H9 (cell line): ENCODE data around the gene EPB41L4B. TPM values are rescaled to one million over a fixed set of nuclear protein-coding genes. Genes with fewer than 3 reads are reported as not detected.

Experiments
- DNase-seq: peaks from one replicate; pipeline ENCODE4 v3.0.0-alpha.2; 2017
- H2AFZ ChIP-seq: one replicate; pipeline ENCODE4 v1.6.1; 2013; ENCODE audit warnings: mild to moderate bottlenecking, low read length, control low read depth, moderate library complexity
- H2AK5ac ChIP-seq: 2 replicates; pipeline ENCODE4 v1.6.1; 2013; ENCODE audit warnings: low read length, control low read depth, mixed read lengths; ENCODE audit not compliant: insufficient read length
- H2BK120ac ChIP-seq: one replicate; pipeline ENCODE4 v1.6.1; 2013; ENCODE audit warnings: low read depth, mild to moderate bottlenecking, low read length, control low read depth, inconsistent platforms; ENCODE audit not compliant: poor library complexity, severe bottlenecking
- H2BK12ac ChIP-seq: 2 replicates; pipeline ENCODE4 v1.6.1; 2013; ENCODE audit warnings: low read length, control low read depth, mixed read lengths, low read depth; ENCODE audit not compliant: insufficient read length
- H2BK15ac ChIP-seq: 2 replicates; pipeline ENCODE4 v1.6.1; 2013; ENCODE audit warnings: low read depth, low read length, control low read depth
- H2BK20ac ChIP-seq: one replicate; pipeline ENCODE4 v1.6.1; 2013; ENCODE audit warnings: low read depth, mild to moderate bottlenecking, low read length, control low read depth, inconsistent platforms; ENCODE audit not compliant: poor library complexity, severe bottlenecking
- H2BK5ac ChIP-seq: 2 replicates; pipeline ENCODE4 v1.6.1; 2013; ENCODE audit warnings: low read length, control low read depth, mixed read lengths; ENCODE audit not compliant: insufficient read length
- H3K14ac ChIP-seq: 2 replicates; pipeline ENCODE4 v1.6.1; 2013; ENCODE audit warnings: low read length, control low read depth; ENCODE audit not compliant: insufficient read depth
- H3K18ac ChIP-seq: 2 replicates; pipeline ENCODE4 v1.6.1; 2013; ENCODE audit warnings: low read depth, mild to moderate bottlenecking, mixed read lengths, low read length, control low read depth; ENCODE audit not compliant: insufficient read length
- H3K23ac ChIP-seq: 2 replicates; pipeline ENCODE4 v1.6.1; 2013; ENCODE audit warnings: low read length, control low read depth, mixed read lengths, low read depth; ENCODE audit not compliant: insufficient read length
- H3K23me2 ChIP-seq: 2 replicates; pipeline ENCODE4 v1.6.1; 2013; ENCODE audit warnings: low read depth, mild to moderate bottlenecking, mixed read lengths, low read length, control low read depth; ENCODE audit not compliant: insufficient read length, poor library complexity, severe bottlenecking
- H3K27ac ChIP-seq: 2 replicates; pipeline ENCODE4 v1.5.1; 2013; ENCODE audit warnings: low read length, control low read depth, mixed read lengths, low read depth; ENCODE audit not compliant: insufficient read length
- H3K27me3 ChIP-seq: 2 replicates; pipeline ENCODE4 v1.6.1; 2013; ENCODE audit warnings: low read length, control low read depth, inconsistent platforms; ENCODE audit not compliant: insufficient read depth
- H3K4ac ChIP-seq: 2 replicates; pipeline ENCODE4 v1.6.1; 2013; ENCODE audit warnings: low read depth, mild to moderate bottlenecking, control low read depth, inconsistent platforms, low read length, moderate library complexity
- H3K4me1 ChIP-seq: 2 replicates; pipeline ENCODE4 v1.6.1; 2013; ENCODE audit warnings: low read length, control low read depth, inconsistent platforms; ENCODE audit not compliant: insufficient read depth
- H3K4me2 ChIP-seq: 2 replicates; pipeline ENCODE4 v1.6.1; 2013; ENCODE audit warnings: low read length, control low read depth, mixed read lengths; ENCODE audit not compliant: insufficient read length, insufficient read depth
- H3K56ac ChIP-seq: 2 replicates; pipeline ENCODE4 v1.6.1; 2013; ENCODE audit warnings: low read depth, mild to moderate bottlenecking, mixed read lengths, low read length, control low read depth; ENCODE audit not compliant: insufficient read length
- H3K79me1 ChIP-seq: 2 replicates; pipeline ENCODE4 v1.6.1; 2013; ENCODE audit warnings: low read depth, mild to moderate bottlenecking, moderate library complexity, low read length, control low read depth, inconsistent platforms; ENCODE audit not compliant: insufficient read depth, poor library complexity, severe bottlenecking
- H3K79me2 ChIP-seq: 2 replicates; pipeline ENCODE4 v1.6.1; 2013; ENCODE audit warnings: low read length, control low read depth, inconsistent platforms; ENCODE audit not compliant: insufficient read depth
- H3K9ac ChIP-seq: 2 replicates; pipeline ENCODE4 v1.6.1; 2013; ENCODE audit warnings: low read length, control low read depth, mixed read lengths; ENCODE audit not compliant: insufficient read length; ENCODE audit errors: extremely low read depth
- H3K9me3 ChIP-seq: one replicate; pipeline ENCODE4 v1.6.1; 2013; ENCODE audit warnings: low read depth, low read length, inconsistent platforms; ENCODE audit not compliant: control insufficient read depth
- H3T11ph ChIP-seq: one replicate; pipeline ENCODE4 v1.6.1; 2013; ENCODE audit warnings: mild to moderate bottlenecking, low read length, control low read depth, inconsistent platforms
- H4K20me1 ChIP-seq: one replicate; pipeline ENCODE4 v1.6.1; 2013; ENCODE audit not compliant: control insufficient read depth, insufficient read length, insufficient read depth
- H4K5ac ChIP-seq: 2 replicates; pipeline ENCODE4 v1.6.1; 2013; ENCODE audit warnings: low read depth, mild to moderate bottlenecking, mixed read lengths, low read length, control low read depth; ENCODE audit not compliant: insufficient read length
- H4K8ac ChIP-seq: replicated peaks from 2 replicates; pipeline ENCODE4 v1.6.1; 2013; ENCODE audit warnings: low read length, control low read depth, mixed read lengths, low read depth; ENCODE audit not compliant: insufficient read length
- H4K91ac ChIP-seq: 2 replicates; pipeline ENCODE4 v1.6.1; 2013; ENCODE audit warnings: low read depth, mild to moderate bottlenecking, moderate library complexity, mixed read lengths, low read length, control low read depth; ENCODE audit not compliant: insufficient read length
- H3K27ac Mint-ChIP-seq, 3 experiments: 2 replicates in 2 of 3; 3 replicates in 1 of 3; pipeline ENCODE4 v1.8.0; 2020 to 2021; ENCODE audit warnings: mixed read lengths in 3 of 3, mild to moderate bottlenecking in 1 of 3, moderate library complexity in 1 of 3
- H3K27me3 Mint-ChIP-seq: 2 replicates; pipeline ENCODE4 v1.8.0; 2021; ENCODE audit warnings: low read depth, mild to moderate bottlenecking, moderate library complexity, mixed read lengths
- H3K36me3 Mint-ChIP-seq, 3 experiments: 2 replicates in 2 of 3; 3 replicates in 1 of 3; pipeline ENCODE4 v1.8.0; 2020 to 2021; ENCODE audit warnings: low read depth in 3 of 3, mixed read lengths in 3 of 3; ENCODE audit not compliant: insufficient read depth in 1 of 3
- H3K4me1 Mint-ChIP-seq, 2 experiments: 2 replicates each; pipeline ENCODE4 v1.8.0; 2020; ENCODE audit warnings: mixed read lengths in 2 of 2
- H3K4me3 Mint-ChIP-seq, 2 experiments: 2 replicates in 1 of 2; 3 replicates in 1 of 2; pipeline ENCODE4 v1.8.0; 2020 to 2021; ENCODE audit warnings: mild to moderate bottlenecking in 2 of 2, mixed read lengths in 2 of 2, moderate library complexity in 1 of 2
- H3K9me3 Mint-ChIP-seq, 2 experiments: 2 replicates in 1 of 2; 3 replicates in 1 of 2; pipeline ENCODE4 v1.8.0; 2020; ENCODE audit warnings: mild to moderate bottlenecking in 2 of 2, mixed read lengths in 2 of 2, moderate library complexity in 1 of 2
- WGBS: extraction: QIAGEN DNeasy Blood & Tissue Kit; methylation state at CpG from one replicate; pipeline ENCODE4 v1.1.7; 2013; ENCODE audit warnings: missing lambda C conversion rate, low lambda C conversion rate, mixed read lengths; ENCODE audit not compliant: insufficient read length; ENCODE audit errors: extremely low coverage; 5-methylcytosine and 5-hydroxymethylcytosine counted together
- total RNA-seq: library from RNA; stranded (reverse); gene quantifications from 2 replicates; pipeline ENCODE4 v1.2.1, GENCODE V29; 2021
- TF ChIP-seq, protein P1 (sequence below): fragments of 200-600 bp; sonication (generic); conservative IDR thresholded peaks from 3 replicates; pipeline ENCODE4 v1.8.0; 2021; ENCODE audit warnings: antibody characterized with exemption, mild to moderate bottlenecking

EPB41L4B gene
- total RNA-seq, 1 experiment from 2014 or later, result 18.9 TPM

GRCh38 chr9:109282302-109282701 lies 38.6 kb downstream of the EPB41L4B start:
- H2BK15ac ChIP-seq, result no peak overlapping the region
- no peak overlapping the region for H3K18ac ChIP-seq
- H4K20me1 ChIP-seq, result no peaks in the 10 kb centered on the region
- H3K4me2 ChIP-seq, result no peak overlapping the region
- H3K79me2 ChIP-seq, result peaks cover 6% of the 10 kb centered on the region; the same call in 1 of the 2 replicates
- H3K79me1 ChIP-seq, result no peaks in the 10 kb centered on the region
- no peaks in the 10 kb centered on the region for H3K23me2 ChIP-seq
- Mint-ChIP-seq H3K27ac (peak overlapping the region in 1 of 3 experiments; percentile 10; a peak in 1 of 7 replicates), H3K9me3 (no peaks in the 10 kb centered on the region), H3K36me3 (peaks cover 3 to 18% (median 11%) of the 10 kb centered on the region in 3 experiments; a peak in 6 of 7 replicates), H3K4me1 (peaks cover 5 to 10% of the 10 kb centered on the region in 2 experiments), H3K4me3 (no peak overlapping the region), H3K27me3 (no peaks in the 10 kb centered on the region)
- no peak overlapping the region for H3K27ac ChIP-seq
- no peak overlapping the region for H4K8ac ChIP-seq
- no peak overlapping the region for H3T11ph ChIP-seq
- H3K56ac ChIP-seq, result no peak overlapping the region
- no peak overlapping the region for H4K5ac ChIP-seq
- TF ChIP-seq, protein P1, sequence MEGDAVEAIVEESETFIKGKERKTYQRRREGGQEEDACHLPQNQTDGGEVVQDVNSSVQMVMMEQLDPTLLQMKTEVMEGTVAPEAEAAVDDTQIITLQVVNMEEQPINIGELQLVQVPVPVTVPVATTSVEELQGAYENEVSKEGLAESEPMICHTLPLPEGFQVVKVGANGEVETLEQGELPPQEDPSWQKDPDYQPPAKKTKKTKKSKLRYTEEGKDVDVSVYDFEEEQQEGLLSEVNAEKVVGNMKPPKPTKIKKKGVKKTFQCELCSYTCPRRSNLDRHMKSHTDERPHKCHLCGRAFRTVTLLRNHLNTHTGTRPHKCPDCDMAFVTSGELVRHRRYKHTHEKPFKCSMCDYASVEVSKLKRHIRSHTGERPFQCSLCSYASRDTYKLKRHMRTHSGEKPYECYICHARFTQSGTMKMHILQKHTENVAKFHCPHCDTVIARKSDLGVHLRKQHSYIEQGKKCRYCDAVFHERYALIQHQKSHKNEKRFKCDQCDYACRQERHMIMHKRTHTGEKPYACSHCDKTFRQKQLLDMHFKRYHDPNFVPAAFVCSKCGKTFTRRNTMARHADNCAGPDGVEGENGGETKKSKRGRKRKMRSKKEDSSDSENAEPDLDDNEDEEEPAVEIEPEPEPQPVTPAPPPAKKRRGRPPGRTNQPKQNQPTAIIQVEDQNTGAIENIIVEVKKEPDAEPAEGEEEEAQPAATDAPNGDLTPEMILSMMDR, result no peak
- H2AK5ac ChIP-seq, result no peak overlapping the region
- no peak overlapping the region for H2AFZ ChIP-seq
- H3K14ac ChIP-seq, result no peak overlapping the region
- H2BK12ac ChIP-seq, result no peak overlapping the region
- no CpG with 5 or more reads among the region's 3 CpGs for WGBS
- H3K4ac ChIP-seq, result no peak overlapping the region
- H3K27me3 ChIP-seq, result no peaks in the 10 kb centered on the region
- no peak overlapping the region for H2BK20ac ChIP-seq
- no peaks in the 10 kb centered on the region for H3K4me1 ChIP-seq
- no peak overlapping the region for H3K23ac ChIP-seq
- H2BK120ac ChIP-seq, result no peak overlapping the region
- H3K9ac ChIP-seq, result no peak overlapping the region
- no peak overlapping the region for H2BK5ac ChIP-seq
- no peak for DNase-seq
- H3K9me3 ChIP-seq, result no peaks in the 10 kb centered on the region
- no peak overlapping the region for H4K91ac ChIP-seq
